Dedifferentiated amniotic fluid mesenchymal stem cell (primary cell): ENCODE results near the gene FOXR1.
"Not testable (repeated sequence)": the region's sequence is repeated elsewhere in the genome, so short reads cannot be mapped to it uniquely, and the experiment has no call there.

Experiments used
- DNase-seq: peaks from one replicate; pipeline ENCODE4 v3.0.0-alpha.2; 2016; ENCODE audit errors: extremely low spot score

Gene FOXR1

DNA sequence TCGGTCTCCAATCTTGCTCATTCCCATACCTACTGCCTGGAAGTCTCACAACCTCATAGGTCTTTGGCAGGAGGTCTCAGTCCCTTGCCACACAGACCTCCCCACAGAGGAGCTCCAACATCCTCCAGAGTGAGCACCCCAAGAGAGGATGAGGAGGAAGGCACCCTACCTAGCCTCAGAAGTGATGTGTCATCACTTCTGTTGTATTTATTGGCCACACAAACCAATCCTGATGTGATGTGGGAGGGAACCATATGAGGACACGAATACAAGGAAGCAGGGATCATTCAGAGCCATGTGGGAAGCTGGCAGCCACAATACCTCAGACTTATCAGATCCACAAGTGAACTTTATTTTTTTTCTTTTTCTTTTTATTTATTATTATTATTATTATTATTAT is 24.5 kb upstream of the FOXR1 start:
- no peak for DNase-seq

GRCh38 chr11:118948000-118948399 is 23.6 kb upstream of the FOXR1 start:
- DNase-seq = no peak

DNA sequence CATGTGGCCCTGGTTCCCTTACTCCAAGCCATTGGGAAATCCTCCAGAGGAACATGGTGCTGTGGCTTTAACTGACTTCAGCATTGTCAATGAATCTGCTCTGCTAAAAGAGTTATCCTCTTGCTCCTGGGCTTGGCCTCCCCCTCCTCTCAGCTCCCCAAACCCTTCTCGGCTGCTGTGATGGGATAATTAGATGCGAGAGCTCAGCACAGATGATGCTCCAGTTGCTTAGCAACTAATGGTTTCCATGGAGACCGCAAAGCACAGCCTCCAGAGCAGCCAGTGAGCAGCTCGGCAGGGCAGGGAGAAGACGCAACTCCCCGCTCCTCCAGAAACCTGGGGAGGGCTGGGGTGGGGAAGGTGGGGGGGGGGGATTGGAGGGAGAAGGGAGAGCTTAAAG is 18.3 kb upstream of the FOXR1 start:
- no peak for DNase-seq

GRCh38 chr11:118953976-118954375 is 17.6 kb upstream of the FOXR1 start:
- DNase-seq = not testable (repeated sequence)

DNA sequence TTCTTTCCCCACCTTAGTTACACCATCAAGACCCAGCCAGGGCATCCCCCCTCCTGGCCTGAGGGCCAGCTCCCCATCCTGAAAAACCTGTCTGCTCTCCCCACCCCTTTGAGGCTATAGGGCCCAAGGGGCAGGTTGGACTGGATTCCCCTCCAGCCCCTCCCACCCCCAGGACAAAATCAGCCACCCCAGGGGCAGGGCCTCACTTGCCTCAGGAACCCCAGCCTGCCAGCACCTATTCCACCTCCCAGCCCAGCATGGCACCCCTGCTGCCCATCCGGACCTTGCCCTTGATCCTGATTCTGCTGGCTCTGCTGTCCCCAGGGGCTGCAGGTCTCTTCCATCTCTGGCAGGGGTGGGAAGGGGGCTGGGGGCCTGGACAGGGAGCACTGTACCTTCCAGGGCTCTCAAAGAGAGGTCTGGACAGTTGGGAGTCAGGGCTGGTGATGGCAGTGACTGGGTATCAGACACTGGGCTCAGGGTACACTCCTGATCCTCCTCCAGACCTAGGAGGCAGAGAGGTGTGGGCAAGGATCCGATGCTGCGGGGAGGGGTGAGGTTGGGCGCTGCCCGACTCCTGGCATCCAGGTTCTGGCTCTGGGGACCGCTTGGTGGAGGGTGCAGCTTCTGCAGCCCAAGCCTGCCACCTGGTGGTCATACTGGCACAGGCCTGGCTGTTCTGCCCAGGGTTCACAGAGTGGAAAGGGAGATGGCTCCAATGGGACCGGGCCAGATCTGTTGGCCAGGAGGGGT is 15.3 kb upstream of the FOXR1 start, which contains the start of gene UPK2:
TSS of gene UPK2 (plus strand) at position 205 of the 753 bp plus-strand sequence. CDS start at position 258, 53 bp downstream.
- DNase-seq = peak; percentile 66

DNA sequence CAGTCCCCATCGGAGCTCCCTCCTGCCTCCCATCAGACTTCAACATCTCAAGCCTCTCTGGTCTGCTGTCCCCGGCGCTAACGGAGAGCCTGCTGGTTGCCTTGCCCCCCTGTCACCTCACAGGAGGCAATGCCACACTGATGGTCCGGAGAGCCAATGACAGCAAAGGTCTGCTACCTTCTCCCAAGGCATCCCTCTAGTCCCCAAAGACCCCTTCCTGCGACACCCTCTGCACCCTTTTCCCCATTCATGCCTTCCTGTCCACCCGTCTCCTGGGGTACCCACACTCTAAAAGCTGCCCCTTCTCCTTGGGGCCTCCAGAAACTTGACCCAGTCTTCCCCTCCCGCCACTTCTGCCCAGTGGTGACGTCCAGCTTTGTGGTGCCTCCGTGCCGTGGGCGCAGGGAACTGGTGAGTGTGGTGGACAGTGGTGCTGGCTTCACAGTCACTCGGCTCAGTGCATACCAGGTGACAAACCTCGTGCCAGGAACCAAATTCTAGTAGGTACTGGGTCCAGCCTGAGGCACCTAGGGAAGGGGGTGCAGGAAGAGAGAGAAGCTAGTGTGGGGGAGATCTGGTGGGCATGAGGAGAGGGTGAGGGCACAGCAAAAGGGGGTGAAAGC is 14.6 kb upstream of the FOXR1 start:
- DNase-seq = no peak

DNA sequence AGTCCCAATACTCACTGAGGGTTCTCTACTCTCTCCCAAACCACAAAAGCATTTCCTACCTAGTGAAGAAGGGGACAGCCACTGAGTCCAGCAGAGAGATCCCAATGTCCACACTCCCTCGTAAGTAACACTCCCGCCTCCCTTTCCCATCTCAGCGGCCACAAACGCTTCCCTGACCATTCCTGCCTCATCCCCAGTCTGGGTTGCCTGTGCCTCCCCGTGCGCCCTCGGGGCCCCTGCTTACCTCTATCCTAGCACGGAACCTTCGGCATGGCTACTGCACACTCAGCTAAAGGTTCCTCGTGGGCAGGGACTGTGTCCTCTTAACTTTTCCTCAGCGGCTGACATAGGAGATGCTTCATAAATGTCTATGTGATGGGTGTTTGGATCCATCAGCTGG is 14.0 kb upstream of the FOXR1 start:
- no peak for DNase-seq

DNA sequence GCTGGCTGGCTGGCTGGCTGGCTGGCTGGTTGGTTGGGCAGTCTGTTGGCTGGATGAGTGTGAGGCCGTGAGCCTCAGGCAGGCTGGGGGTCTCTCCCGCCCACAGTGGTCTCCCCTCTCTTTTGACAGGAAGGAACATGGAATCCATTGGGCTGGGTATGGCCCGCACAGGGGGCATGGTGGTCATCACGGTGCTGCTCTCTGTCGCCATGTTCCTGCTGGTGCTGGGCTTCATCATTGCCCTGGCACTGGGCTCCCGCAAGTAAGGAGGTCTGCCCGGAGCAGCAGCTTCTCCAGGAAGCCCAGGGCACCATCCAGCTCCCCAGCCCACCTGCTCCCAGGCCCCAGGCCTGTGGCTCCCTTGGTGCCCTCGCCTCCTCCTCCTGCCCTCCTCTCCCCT is 13.6 kb upstream of the FOXR1 start:
- no peak for DNase-seq

GRCh38 chr11:118958577-118958976 is 13.0 kb upstream of the FOXR1 start:
- DNase-seq = no peak

DNA sequence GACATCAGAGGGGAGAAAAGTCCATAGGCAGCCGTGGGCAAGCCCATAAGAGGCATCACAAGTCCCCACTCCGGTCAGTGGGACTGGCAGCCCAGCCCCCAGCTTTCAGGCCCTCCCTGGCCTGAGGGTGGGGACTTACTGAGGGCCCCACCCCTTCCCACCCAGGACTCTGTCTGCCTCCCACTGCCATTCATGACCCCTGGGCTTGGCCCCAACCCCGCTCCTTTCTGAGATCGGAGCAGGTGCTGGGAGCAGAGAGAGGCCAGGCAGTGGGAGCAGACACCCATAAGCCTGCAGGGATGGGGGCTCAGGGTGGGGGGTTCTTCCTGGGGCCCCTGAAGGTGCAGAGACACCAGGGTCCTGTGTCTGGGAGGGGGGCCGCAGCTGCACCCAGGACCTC is 10.4 kb upstream of the FOXR1 start:
- DNase-seq = no peak

DNA sequence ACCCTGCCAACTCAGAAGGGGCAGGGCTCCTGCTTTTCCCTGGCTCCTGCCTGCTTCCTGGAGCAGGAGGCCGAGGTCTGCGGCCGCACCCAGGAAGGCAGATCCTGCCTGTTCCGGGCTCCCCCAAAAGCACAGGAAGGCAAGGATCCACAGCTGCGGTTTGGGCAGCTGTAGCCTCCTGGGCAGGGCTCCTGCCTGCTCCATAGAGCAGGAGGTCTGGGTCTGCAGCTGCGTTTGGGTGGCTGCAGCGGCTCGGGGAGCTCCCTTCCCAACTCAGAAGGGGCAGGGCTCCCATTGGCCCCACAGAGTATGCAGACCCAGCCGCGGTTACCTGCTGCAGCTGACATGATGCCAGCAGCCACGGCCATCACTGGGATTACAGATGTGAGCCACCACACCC is 10.0 kb upstream of the FOXR1 start:
- DNase-seq = no peak

DNA sequence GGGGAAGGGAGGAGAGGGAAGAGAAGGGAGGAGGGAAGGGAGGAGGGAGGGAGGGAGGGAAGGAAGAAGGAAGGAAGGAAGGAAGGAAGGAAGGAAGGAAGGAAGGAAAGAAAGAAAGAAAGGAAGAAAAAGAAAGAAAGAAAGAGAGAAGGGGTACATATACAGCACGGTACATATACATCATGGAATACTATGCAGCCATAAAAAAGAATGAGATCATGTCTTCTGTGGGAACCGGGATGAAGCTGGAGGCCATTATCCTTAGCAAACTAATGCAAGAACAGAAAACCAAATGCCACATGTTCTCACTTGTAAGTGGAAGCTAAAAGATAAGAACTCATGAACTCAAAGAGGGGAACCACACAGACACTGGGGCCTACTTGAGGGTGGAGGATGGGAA is 2.1 kb upstream of the FOXR1 start:
- DNase-seq = not testable (repeated sequence)

DNA sequence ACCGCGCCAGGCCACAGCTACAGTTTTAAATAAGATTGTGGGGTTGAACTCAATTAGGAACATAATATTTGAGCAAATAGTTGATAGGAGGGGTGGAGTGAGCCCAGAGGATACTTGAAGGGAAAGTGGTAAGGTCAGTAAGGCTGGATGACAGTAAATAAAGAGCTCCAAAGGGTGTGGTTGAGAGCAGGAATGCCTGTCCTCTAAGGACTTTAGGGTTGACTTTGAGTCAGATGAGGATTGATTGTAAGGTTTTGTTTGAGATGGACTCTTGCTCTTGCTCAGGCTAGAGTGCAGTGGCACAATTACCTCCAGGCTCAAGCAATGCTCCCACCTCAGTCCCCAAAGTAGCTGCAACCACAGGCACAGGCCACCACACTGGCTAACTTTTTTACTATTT is 2.4 kb downstream of the FOXR1 start:
- DNase-seq = no peak

DNA sequence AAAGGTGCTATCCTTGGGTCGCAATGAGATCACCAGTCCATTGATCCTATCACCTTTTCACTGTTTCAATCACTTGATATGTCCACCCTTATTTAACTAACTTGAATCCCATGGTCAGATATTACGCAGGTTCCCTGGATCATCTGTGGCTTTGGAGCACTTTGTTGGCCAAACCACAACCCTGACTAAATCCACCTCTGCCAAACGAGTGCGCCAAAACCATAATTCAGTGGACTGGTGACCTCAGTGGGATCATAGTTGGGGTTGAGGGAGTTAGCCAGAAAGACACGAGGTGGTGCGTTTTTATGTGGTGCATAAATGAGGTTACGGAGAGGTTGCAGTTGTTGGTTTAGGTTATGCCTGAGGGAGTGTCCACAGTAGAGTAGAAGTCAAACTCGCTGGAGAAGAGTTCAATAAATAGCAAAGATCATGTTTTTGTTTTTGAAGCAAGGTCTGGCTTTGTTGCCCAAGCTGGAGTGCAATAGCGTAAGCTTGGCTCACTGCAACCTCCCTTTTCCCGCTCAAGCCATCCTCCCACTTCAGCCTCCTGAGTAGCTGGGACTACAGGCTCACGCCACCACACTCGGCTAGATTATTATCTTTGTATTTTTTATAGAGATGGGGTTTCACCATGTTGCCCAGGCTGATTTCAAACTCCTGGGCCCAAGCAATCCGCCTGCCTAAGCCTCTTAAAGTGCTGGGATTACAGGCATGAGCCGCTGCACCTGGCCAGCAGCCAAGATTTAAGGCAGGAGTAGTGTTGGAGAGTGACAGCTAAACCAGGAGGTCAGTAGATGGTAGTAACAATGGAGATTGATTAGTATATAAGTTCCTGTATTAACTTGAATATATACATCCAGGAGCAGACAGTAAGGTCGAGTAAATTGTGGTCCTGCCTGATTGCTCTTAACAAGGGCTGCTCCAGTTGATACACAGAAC is 4.5 kb downstream of the FOXR1 start:
- DNase-seq = no peak

DNA sequence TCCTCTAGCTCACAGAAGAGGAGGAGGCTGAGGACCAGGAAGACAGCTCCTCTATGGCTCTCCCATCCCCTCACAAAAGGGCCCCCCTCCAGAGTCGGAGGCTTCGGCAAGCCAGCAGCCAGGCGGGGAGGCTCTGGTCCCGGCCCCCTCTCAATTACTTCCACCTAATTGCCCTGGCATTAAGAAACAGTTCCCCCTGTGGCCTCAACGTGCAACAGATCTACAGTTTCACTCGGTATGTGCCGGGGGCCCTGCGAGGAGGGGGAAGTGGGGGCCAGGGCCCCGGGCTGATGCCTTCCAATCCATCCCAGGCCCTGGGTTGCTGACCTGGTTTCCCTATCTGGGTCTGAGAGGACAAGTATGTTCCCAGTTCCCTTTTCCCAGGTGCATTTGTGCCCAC is 7.9 kb downstream of the FOXR1 start:
- no peak for DNase-seq

DNA sequence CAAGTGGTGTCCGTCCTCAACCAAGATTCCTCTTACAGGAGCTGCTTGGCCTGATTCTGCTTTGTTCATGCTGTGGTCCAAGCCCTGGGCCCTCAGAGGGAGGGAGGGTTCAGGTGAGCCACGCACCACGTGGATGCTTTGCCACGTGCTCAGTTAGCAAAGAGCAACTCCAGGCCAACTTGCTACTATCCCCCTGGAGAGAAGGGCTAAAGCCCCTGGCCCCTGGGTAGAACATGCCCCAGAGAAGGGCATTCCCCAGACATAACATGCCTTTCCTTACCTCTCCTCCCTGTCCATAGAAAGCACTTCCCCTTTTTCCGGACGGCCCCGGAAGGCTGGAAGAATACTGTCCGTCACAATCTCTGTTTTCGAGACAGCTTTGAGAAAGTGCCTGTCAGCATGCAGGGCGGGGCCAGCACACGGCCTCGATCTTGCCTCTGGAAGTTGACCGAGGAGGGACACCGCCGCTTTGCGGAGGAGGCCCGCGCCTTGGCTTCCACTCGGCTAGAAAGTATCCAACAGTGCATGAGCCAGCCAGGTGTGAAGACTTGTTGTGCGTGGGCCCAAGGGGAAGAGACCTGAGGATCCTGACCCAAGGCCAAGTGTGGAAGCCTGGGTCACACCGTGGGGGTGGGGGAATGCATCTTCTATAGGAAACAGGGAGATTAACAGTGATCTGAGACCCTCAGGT is 8.8 kb downstream of the FOXR1 start:
- no peak for DNase-seq

GRCh38 chr11:118984337-118984736 is 12.8 kb downstream of the FOXR1 start:
- DNase-seq = not testable (repeated sequence)

DNA sequence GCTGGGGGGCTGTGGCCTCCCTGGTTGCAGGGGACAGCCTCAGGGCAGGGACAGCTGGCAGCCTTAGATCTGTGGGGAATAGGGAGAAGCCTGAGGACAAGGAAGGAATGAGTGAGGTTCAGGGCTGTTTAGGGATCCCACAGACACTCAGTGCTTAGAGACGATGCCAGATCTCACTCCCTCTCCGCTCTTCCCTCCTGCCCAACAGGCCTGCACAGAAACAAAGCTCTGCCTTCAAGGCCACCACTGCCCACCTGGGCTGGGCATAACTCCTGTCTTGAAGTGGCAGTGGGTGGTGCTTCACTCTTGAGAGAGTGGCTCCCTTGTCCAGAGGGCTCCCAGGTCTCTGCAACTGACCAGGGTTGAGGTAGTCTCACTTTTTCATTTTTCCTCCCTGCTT is 13.3 kb downstream of the FOXR1 start:
- no peak for DNase-seq

DNA sequence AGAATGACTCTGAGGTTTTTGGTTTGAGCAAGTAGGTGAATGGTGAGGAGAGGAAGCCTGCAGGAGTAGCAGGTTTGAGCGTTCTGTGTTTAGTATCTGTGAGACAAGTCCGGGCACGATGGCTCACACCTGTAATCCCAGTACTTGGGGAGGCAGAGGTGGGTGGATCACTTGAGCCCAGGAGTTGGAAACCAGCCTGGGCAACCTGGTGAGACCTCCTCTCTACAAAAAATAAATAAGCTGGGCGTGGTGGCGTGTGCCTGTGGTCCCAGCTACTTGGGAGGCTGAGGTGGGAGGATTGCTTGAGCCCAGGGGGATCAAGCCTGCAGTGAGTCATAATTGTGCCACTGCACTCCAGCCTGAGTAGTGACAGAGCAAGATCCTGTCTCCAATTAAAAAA is 16.7 kb downstream of the FOXR1 start:
- DNase-seq = no peak

DNA sequence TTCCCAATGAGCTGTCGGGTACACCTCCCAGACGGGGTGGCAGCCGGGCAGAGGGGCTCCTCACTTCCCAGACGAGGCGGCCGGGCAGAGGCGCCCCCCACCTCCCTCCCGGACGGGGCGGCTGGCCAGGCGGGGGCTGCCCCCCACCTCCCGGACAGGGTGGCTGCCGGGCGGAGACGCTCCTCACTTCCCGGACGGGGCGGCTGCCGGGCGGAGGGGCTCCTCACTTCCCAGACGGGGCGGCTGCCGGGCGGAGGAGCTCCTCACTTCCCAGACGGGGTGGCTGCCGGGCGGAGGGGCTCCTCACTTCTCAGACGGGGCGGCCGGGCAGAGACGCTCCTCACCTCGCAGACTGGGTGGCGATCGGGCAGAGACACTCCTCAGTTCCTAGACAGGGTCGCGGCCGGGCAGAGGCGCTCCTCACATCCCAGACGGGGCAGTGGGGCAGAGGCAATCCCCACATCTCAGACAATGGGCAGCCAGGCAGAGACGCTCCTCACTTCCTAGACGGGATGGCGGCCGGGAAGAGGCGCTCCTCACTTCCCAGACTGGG is 20.0 kb downstream of the FOXR1 start:
- DNase-seq = not testable (repeated sequence)

GRCh38 chr11:118996926-118997626 is 25.5 kb downstream of the FOXR1 start:
- no peak for DNase-seq
